H1 (cell line): Measurements from ENCODE around the gene PHACTR2. TPM values are rescaled to one million over a fixed set of nuclear protein-coding genes. Genes with fewer than 3 reads are reported as not detected.

Source experiments
- CTCF ChIA-PET: fragments of 300-600 bp; sonication (Branson Sonifier 250); formaldehyde crosslinking; loops from one replicate; lab custom pipeline; 2021; ENCODE audit not compliant: partially characterized antibody; lab: Charles Lee
- POLR2A ChIA-PET: fragments of 300-600 bp; sonication (Branson Sonifier 250); formaldehyde crosslinking; loops from one replicate; lab custom pipeline; 2021; ENCODE audit warnings: inconsistent platforms; ENCODE audit not compliant: partially characterized antibody; lab: Charles Lee
- DNase-seq, 2 experiments: peaks; one replicate each; pipeline versions ENCODE4 v3.0.0 to v3.0.0-alpha.2; 2010 to 2022; ENCODE audit warnings: low spot score in 2 of 2, low read depth in 1 of 2, mixed read lengths in 1 of 2
- FAIRE-seq: peaks from 2 replicates; lab custom pipeline; 2011; peaks lifted over from hg19 to GRCh38; lab: Jason Lieb, UNC
- H2AFZ ChIP-seq: 2 replicates; pipeline ENCODE4 v1.8.1; 2012; ENCODE audit warnings: low read length, inconsistent platforms
- H2AK5ac ChIP-seq: 2 replicates; pipeline ENCODE4 v1.6.1; 2013; ENCODE audit warnings: low read depth, low read length
- H2BK120ac ChIP-seq: replicated peaks from 2 replicates; pipeline ENCODE3; 2013; ENCODE audit warnings: low read depth, low read length, inconsistent platforms
- H2BK12ac ChIP-seq: 2 replicates; pipeline ENCODE4 v1.6.1; 2013; ENCODE audit warnings: low read depth, low read length
- H2BK15ac ChIP-seq: 2 replicates; pipeline ENCODE4 v1.6.1; 2013; ENCODE audit warnings: low read length
- H2BK20ac ChIP-seq: 2 replicates; pipeline ENCODE4 v1.6.1; 2013; ENCODE audit warnings: low read length
- H2BK5ac ChIP-seq: 2 replicates; pipeline ENCODE4 v1.6.1; 2013; ENCODE audit warnings: low read depth, low read length
- H3K14ac ChIP-seq: 2 replicates; pipeline ENCODE4 v1.6.1; 2013; ENCODE audit warnings: inconsistent platforms; ENCODE audit not compliant: insufficient read length
- H3K18ac ChIP-seq: 2 replicates; pipeline ENCODE4 v1.6.1; 2013; ENCODE audit warnings: low read length; ENCODE audit errors: extremely low read depth
- H3K23ac ChIP-seq: 2 replicates; pipeline ENCODE4 v1.6.1; 2013; ENCODE audit warnings: inconsistent platforms; ENCODE audit not compliant: insufficient read length
- H3K23me2 ChIP-seq: 2 replicates; pipeline ENCODE4 v1.6.1; 2013; ENCODE audit warnings: low read depth, low read length
- H3K27ac ChIP-seq: 2 replicates; pipeline ENCODE4 v1.6.1; 2011; ENCODE audit warnings: low read depth, low read length, inconsistent platforms
- H3K27me3 ChIP-seq, 4 experiments: replicated peaks in 1 of 4; 1 replicate in 1 of 4; 2 replicates in 3 of 4; pipeline versions ENCODE4 v1.6.1 to v1.8.1; 2011 to 2013; ENCODE audit warnings: low read length in 3 of 4, mild to moderate bottlenecking in 3 of 4, inconsistent platforms in 2 of 4, mixed read lengths in 2 of 4, moderate library complexity in 1 of 4; ENCODE audit not compliant: control insufficient read depth in 3 of 4, insufficient read depth in 3 of 4; ENCODE audit errors: extremely low read depth in 1 of 4
- H3K36me3 ChIP-seq, 4 experiments: 2 replicates each; pipeline versions ENCODE4 v1.6.1 to v1.8.1; 2011 to 2013; ENCODE audit warnings: mild to moderate bottlenecking in 4 of 4, low read length in 3 of 4, moderate library complexity in 2 of 4, control low read depth in 1 of 4, inconsistent platforms in 1 of 4; ENCODE audit not compliant: insufficient read depth in 4 of 4, control insufficient read depth in 2 of 4
- H3K4ac ChIP-seq: replicated peaks from 2 replicates; pipeline ENCODE3; 2013; ENCODE audit warnings: low read length, low read depth, mixed read lengths, inconsistent platforms; ENCODE audit not compliant: insufficient read length
- H3K4me1 ChIP-seq, 4 experiments: replicated peaks in 1 of 4; 1 replicate in 1 of 4; 2 replicates in 3 of 4; pipeline versions ENCODE4 v1.6.1 to v1.8.1; 2011 to 2013; ENCODE audit warnings: low read length in 3 of 4, inconsistent platforms in 2 of 4, mixed read lengths in 1 of 4; ENCODE audit not compliant: insufficient read depth in 4 of 4, control insufficient read depth in 3 of 4
- H3K4me2 ChIP-seq, 2 experiments: 2 replicates each; pipeline versions ENCODE4 v1.6.1 to v1.8.1; 2011 to 2013; ENCODE audit warnings: low read depth in 2 of 2, low read length in 2 of 2, control low read depth in 1 of 2, inconsistent platforms in 1 of 2, mild to moderate bottlenecking in 1 of 2; ENCODE audit not compliant: insufficient read depth in 1 of 2
- H3K4me3 ChIP-seq, 4 experiments: fragments of 200-600, 300-600 bp in 1 of 4; sonication (generic), shearing (Covaris generic), sonication (Bioruptor Twin) in 1 of 4; 2 replicates each; pipeline versions ENCODE4 v1.5.1 to v1.8.1; 2011 to 2016; ENCODE audit warnings: low read length in 4 of 4, low read depth in 3 of 4, control low read depth in 2 of 4, inconsistent platforms in 2 of 4, mild to moderate bottlenecking in 2 of 4, mixed read lengths in 1 of 4, moderate library complexity in 1 of 4; ENCODE audit not compliant: insufficient read depth in 2 of 4; ENCODE audit errors: extremely low read depth in 1 of 4
- H3K56ac ChIP-seq: replicated peaks from 2 replicates; pipeline ENCODE3; 2013; ENCODE audit warnings: low read depth, mild to moderate bottlenecking, mixed read lengths, low read length, inconsistent platforms; ENCODE audit not compliant: insufficient read length
- H3K79me1 ChIP-seq: 2 replicates; pipeline ENCODE4 v1.6.1; 2013; ENCODE audit warnings: low read depth, low read length, control low read depth
- H3K79me2 ChIP-seq, 2 experiments: 2 replicates each; pipeline versions ENCODE4 v1.6.1 to v1.8.1; 2012 to 2013; ENCODE audit warnings: low read length in 2 of 2, mild to moderate bottlenecking in 2 of 2, inconsistent platforms in 1 of 2; ENCODE audit not compliant: insufficient read depth in 2 of 2, control insufficient read depth in 1 of 2
- H3K9ac ChIP-seq, 4 experiments: replicated peaks in 1 of 4; 1 replicate in 1 of 4; 2 replicates in 3 of 4; pipeline versions ENCODE4 v1.6.1 to v1.8.1; 2011 to 2013; ENCODE audit warnings: low read depth in 3 of 4, low read length in 3 of 4, control low read depth in 2 of 4, mild to moderate bottlenecking in 2 of 4, moderate library complexity in 2 of 4, inconsistent platforms in 1 of 4; ENCODE audit errors: extremely low read depth in 1 of 4
- H3K9me3 ChIP-seq, 2 experiments: 2 replicates each; pipeline versions ENCODE4 v1.6.1 to v1.8.1; 2012 to 2013; ENCODE audit warnings: mild to moderate bottlenecking in 2 of 2, moderate library complexity in 2 of 2, control low read depth in 1 of 2, inconsistent platforms in 1 of 2, low read depth in 1 of 2, low read length in 1 of 2, mixed read lengths in 1 of 2; ENCODE audit not compliant: insufficient read depth in 2 of 2
- H4K20me1 ChIP-seq, 2 experiments: replicated peaks in 1 of 2; 2 replicates each; pipeline versions ENCODE3 to v1.8.1; 2011 to 2013; ENCODE audit warnings: inconsistent platforms in 2 of 2, low read length in 2 of 2, mild to moderate bottlenecking in 1 of 2; ENCODE audit not compliant: insufficient read depth in 2 of 2, control insufficient read depth in 1 of 2
- H4K5ac ChIP-seq: 2 replicates; pipeline ENCODE4 v1.6.1; 2013; ENCODE audit warnings: low read length, low read depth, mixed read lengths, inconsistent platforms; ENCODE audit not compliant: insufficient read length
- H4K8ac ChIP-seq: 2 replicates; pipeline ENCODE4 v1.8.0; 2013; ENCODE audit warnings: mild to moderate bottlenecking, moderate library complexity, low read length, inconsistent platforms; ENCODE audit not compliant: insufficient read depth; ENCODE audit errors: extremely low read depth
- H4K91ac ChIP-seq: replicated peaks from 2 replicates; pipeline ENCODE3; 2013; ENCODE audit warnings: low read length, mixed read lengths, inconsistent platforms; ENCODE audit not compliant: insufficient read length
- EP300 ChIP-seq, 2 experiments: IDR thresholded peaks; 1 replicate in 1 of 2; 2 replicates in 1 of 2; pipeline ENCODE4 v1.6.1; 2011 to 2012; ENCODE audit warnings: low read depth in 2 of 2, low read length in 2 of 2, mild to moderate bottlenecking in 2 of 2, borderline replicate concordance in 1 of 2, inconsistent platforms in 1 of 2, moderate library complexity in 1 of 2
- EZH2 ChIP-seq: fragments of 200-600 bp; sonication (generic); IDR thresholded peaks from 2 replicates; pipeline ENCODE4 v1.7.1; 2012; ENCODE audit warnings: low read depth, mild to moderate bottlenecking, moderate library complexity, low read length, inconsistent platforms; ENCODE audit not compliant: severe bottlenecking
- GABPA ChIP-seq: IDR thresholded peaks from 2 replicates; pipeline ENCODE4 v1.6.1; 2011; ENCODE audit warnings: mild to moderate bottlenecking, low read length, moderate library complexity, borderline replicate concordance; ENCODE audit not compliant: insufficient read depth
- JUND ChIP-seq: IDR thresholded peaks from 2 replicates; pipeline ENCODE4 v1.6.1; 2011; ENCODE audit warnings: mild to moderate bottlenecking, improper control_type of control experiment, low read length
- KDM4A ChIP-seq: IDR thresholded peaks from one replicate; pipeline ENCODE4 v1.7.1; 2012; ENCODE audit warnings: low read depth, mild to moderate bottlenecking, moderate library complexity, low read length, inconsistent platforms; ENCODE audit not compliant: severe bottlenecking
- NANOG ChIP-seq: IDR thresholded peaks from 2 replicates; pipeline ENCODE4 v1.6.1; 2011; ENCODE audit warnings: low read length, low read depth, mild to moderate bottlenecking, inconsistent platforms; ENCODE audit not compliant: insufficient read depth, poor library complexity, severe bottlenecking
- SRF ChIP-seq: IDR thresholded peaks from 2 replicates; pipeline ENCODE4 v1.6.1; 2011; ENCODE audit warnings: mild to moderate bottlenecking, low read depth, low read length, moderate library complexity
- TCF12 ChIP-seq: IDR thresholded peaks from 2 replicates; pipeline ENCODE4 v1.6.1; 2011; ENCODE audit warnings: low read depth, mild to moderate bottlenecking, low read length
- ZNF274 ChIP-seq: IDR thresholded peaks from 2 replicates; pipeline ENCODE4 v1.7.0; 2012; ENCODE audit warnings: low read length, borderline replicate concordance; ENCODE audit errors: extremely low read depth
- WGBS, 2 experiments: shearing (Covaris generic) in 1 of 2; methylation state at CpG; one replicate each; pipeline versions ENCODE4 v1.1.6 to v1.1.7; 2013 to 2015; ENCODE audit warnings: low lambda C conversion rate in 2 of 2, mixed read lengths in 2 of 2, inconsistent platforms in 1 of 2, low coverage in 1 of 2, missing lambda C conversion rate in 1 of 2; ENCODE audit not compliant: insufficient replicate concordance in 2 of 2, insufficient coverage in 1 of 2, insufficient read length in 1 of 2; ENCODE audit errors: extremely low coverage in 1 of 2, missing lambda C conversion rate in 1 of 2; 5-methylcytosine and 5-hydroxymethylcytosine counted together
- polyA plus RNA-seq, 7 experiments: library from polyadenylated mRNA; depleted of rRNA in 3 of 7; stranded (reverse) in 5 of 7; unstranded in 2 of 7; fragments of >200 nt in 5 of 7; fragments of 200-250 nt in 2 of 7; gene quantifications; 1 replicate in 5 of 7; 2 replicates in 1 of 7; 4 replicates in 1 of 7; pipeline versions ENCODE4 v1.2.1 to v1.2.3, GENCODE V29; 2011 to 2013; ENCODE audit warnings: missing spikeins in 2 of 7, mixed read lengths in 2 of 7
- total RNA-seq: library from RNA; stranded (reverse); fragmentation: NEBNext Ultra II Directional; extraction: Animal tissue kit (Norgen Biotek cat#: 25700); gene quantifications from 2 replicates; pipeline ENCODE4 v1.2.1, GENCODE V29; 2021
- TF ChIP-seq, protein P1 (sequence below): IDR thresholded peaks from 2 replicates; pipeline ENCODE4 v1.6.1; 2012; ENCODE audit warnings: inconsistent platforms

PHACTR2 gene
- total and polyA plus RNA-seq, 2 of the 8 experiments (the other 6 are each of a cell fraction or from before 2014, with no cell fraction given) = 16.9 to 131 TPM

DNA sequence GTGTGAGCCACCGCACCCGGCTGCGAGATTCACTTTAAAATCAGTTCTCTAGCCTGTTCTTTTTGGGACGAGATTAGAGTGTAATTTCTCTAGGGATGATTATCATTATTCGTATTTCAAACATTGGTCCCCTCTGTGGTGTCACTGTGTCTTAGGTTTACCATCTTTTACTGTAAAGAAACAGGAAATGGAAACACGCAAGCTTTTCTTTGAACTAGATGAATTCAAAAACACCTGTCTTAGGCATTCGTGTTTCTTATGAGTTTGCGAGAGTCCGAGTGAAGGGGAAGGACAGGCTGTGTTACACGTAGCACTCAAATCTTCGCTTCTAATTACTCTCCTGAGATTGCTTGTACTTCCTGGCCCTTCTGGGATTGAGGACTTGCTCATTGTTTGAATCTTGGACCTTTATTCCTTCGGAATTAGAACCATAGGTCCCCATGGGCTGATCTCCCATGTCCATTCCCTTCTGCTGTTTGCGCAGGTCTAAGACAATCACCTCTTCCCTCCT, 61.6 kb downstream of the PHACTR2 start:
- Histone ChIP-seq H2BK12ac (peak overlapping the region; percentile 32; the same call in 1 of the 2 replicates), H3K79me1 (no peaks in the 10 kb centered on the region; the same call in 1 of the 2 replicates), H2BK20ac (no peak overlapping the region), H2AFZ (no peak overlapping the region), H4K8ac (no peak overlapping the region), H3K23ac (no peak overlapping the region), H3K27me3 (no peaks in the 10 kb centered on the region), H3K27ac (no peak overlapping the region), H3K9me3 (no peaks in the 10 kb centered on the region), H3K4ac (no peak overlapping the region), H3K36me3 (no peaks in the 10 kb centered on the region), H3K18ac (no peak overlapping the region), H2AK5ac (peak overlapping the region; percentile 98; the same call in 1 of the 2 replicates), H2BK15ac (no peak overlapping the region), H3K23me2 (no peaks in the 10 kb centered on the region), H3K4me1 (peaks cover 2 to 18% (median 14%) of the 10 kb centered on the region in 4 experiments; a peak in 3 of 7 replicates), H3K56ac (no peak overlapping the region), H3K14ac (no peak overlapping the region), H4K20me1 (no peaks in the 10 kb centered on the region), H3K4me2 (no peak overlapping the region), H2BK120ac (peak overlapping the region; percentile 13), H4K91ac (no peak overlapping the region), H3K9ac (no peak overlapping the region), H4K5ac (no peak overlapping the region), H2BK5ac (0 out of 2 replicates have a peak overlapping the region, but pooled peaks have one; percentile 6), H3K79me2 (peaks cover 0 to 44% of the 10 kb centered on the region in 2 experiments; a peak in 2 of 4 replicates), H3K4me3 (no peak overlapping the region)
- ChIA-PET CTCF (interaction anchor here (0.9 kb wide), 1 partner anchor 95 kb away, joined by 3 read pairs; no protein-coding TSS in a partner anchor), POLR2A (interaction anchor here (1.2 kb wide), 1 partner anchor 17 kb away, joined by 3 read pairs; no protein-coding TSS in a partner anchor)
- DNase-seq (no peak), FAIRE-seq (no peak)
- WGBS, 2 experiments = 89% methylated on average over 13 of the region's 13 CpGs; no CpG with 5 or more reads in 1 of the 2 experiments
- no peak for TF ChIP-seq ZNF274
- no peak for TF ChIP-seq EZH2
- no peak for TF ChIP-seq SRF
- no peak for TF ChIP-seq JUND
- no peak for TF ChIP-seq TCF12
- TF ChIP-seq, protein P1, sequence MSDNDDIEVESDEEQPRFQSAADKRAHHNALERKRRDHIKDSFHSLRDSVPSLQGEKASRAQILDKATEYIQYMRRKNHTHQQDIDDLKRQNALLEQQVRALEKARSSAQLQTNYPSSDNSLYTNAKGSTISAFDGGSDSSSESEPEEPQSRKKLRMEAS = no peak
- TF ChIP-seq KDM4A = no peak
- no peak for TF ChIP-seq GABPA
- TF ChIP-seq NANOG = no peak
- TF ChIP-seq EP300 (IDR thresholded peaks at IDR 0.05; ENCODE audit: borderline replicate concordance in 1 of 2, low read depth in 2 of 2, low read length in 2 of 2) = no peak
